SU-DHL-6 (cell line): ENCODE measurements around the gene GRAMD1B.

Experiments
- CTCF ChIP-seq: fragments of 200-600 bp; sonication (generic); IDR thresholded peaks from one replicate; pipeline ENCODE4 v1.5.1; 2017; ENCODE audit warnings: antibody characterized with exemption, mild to moderate bottlenecking, low read length, moderate library complexity; ENCODE audit not compliant: insufficient read depth, poor library complexity, severe bottlenecking
- EZH2phosphoT487 ChIP-seq: fragments of 200-600 bp; sonication (generic), shearing (Covaris generic); conservative IDR thresholded peaks from 2 replicates; pipeline ENCODE4 v1.6.1; 2018; ENCODE audit warnings: mild to moderate bottlenecking, antibody characterized with exemption, low read length, moderate library complexity, mixed read lengths

DNA sequence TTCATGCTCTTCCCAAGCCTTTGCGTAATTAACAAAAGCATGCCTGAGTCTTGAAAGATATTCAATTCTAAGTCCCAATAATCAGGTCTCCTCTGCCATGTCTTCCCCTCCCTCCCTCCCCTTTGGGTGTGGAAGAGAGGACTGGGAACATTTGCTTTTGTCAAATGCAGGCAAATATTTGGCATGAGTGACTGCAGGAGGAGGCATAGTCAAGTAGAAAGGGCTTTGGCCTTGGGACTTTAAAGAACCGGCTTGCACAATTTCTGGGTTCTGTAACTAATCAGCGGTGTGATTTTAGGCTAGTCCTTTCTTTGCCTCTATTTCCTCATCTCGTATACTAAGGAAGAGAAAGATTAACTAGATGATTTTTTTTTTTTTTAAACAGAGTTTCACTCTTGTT lies 164.9 kb downstream of the GRAMD1B start:
- TF ChIP-seq CTCF = no peak
- TF ChIP-seq EZH2phosphoT487 = no peak
